HCT116 (cell line): ENCODE measurements around the gene FNDC8. TPM values are rescaled to one million over a fixed set of nuclear protein-coding genes. Genes with fewer than 3 reads are reported as not detected.

Experiments used
- ATAC-seq: fragments of 200-7000 bp; cut with Tn5 transposase; 2 replicates; pipeline ENCODE4 v1.9.1; 2020; ENCODE audit warnings: mild to moderate bottlenecking, moderate library complexity
- BruUV-seq: library from RNA; stranded (reverse); fragments of 400-500 nt; replicated peaks from 2 replicates; lab custom pipeline; 2021; lab: Mats Ljungman, UMichigan
- CTCF ChIA-PET: fragments of 300-600 bp; sonication (Branson Sonifier 250); formaldehyde crosslinking; loops from one replicate; lab custom pipeline; 2021; ENCODE audit warnings: antibody characterized with exemption; lab: Charles Lee
- POLR2A ChIA-PET: fragments of 300-600, 350-600 bp; sonication (Branson Sonifier 250); formaldehyde crosslinking; loops from one replicate; lab custom pipeline; 2021; ENCODE audit warnings: antibody characterized with exemption; lab: Charles Lee
- RAD21 ChIA-PET, 2 experiments: fragments of 300-600 bp; sonication (Branson Sonifier 250); formaldehyde crosslinking; loops; one replicate each; lab custom pipeline; 2023; ENCODE audit warnings: low total read pairs in 2 of 2; ENCODE audit not compliant: uncharacterized antibody in 2 of 2, unreplicated experiment in 2 of 2, low non-redundant PET in 1 of 2; lab: Charles Lee
- DNase-seq: peaks from one replicate; pipeline ENCODE4 v3.0.0-alpha.2; 2010; ENCODE audit warnings: low read depth, low spot score
- H2AFZ ChIP-seq: fragments of 200-600 bp; shearing (Covaris generic), sonication (generic); 2 replicates; pipeline ENCODE4 v1.6.1; 2017; ENCODE audit warnings: low read depth, mixed run types, mixed read lengths, antibody characterized with exemption, low read length; ENCODE audit not compliant: poor library complexity, severe bottlenecking
- H3K27ac ChIP-seq: 2 replicates; pipeline ENCODE4 v1.5.1; 2012; ENCODE audit warnings: low read depth, low read length
- H3K27me3 ChIP-seq: fragments of 200-600 bp; sonication (generic); 2 replicates; pipeline ENCODE4 v1.6.1; 2016; ENCODE audit warnings: mixed run types, low read length, mixed read lengths; ENCODE audit not compliant: insufficient read depth
- H3K36me3 ChIP-seq, 2 experiments: fragments of 200-500 bp in 1 of 2; fragments of 200-600 bp in 1 of 2; sonication (Bioruptor generic) in 1 of 2; sonication (generic) in 1 of 2; 2 replicates each; pipeline versions ENCODE4 v1.5.1 to v1.6.1; 2014 to 2016; ENCODE audit warnings: low read length in 2 of 2, inconsistent platforms in 1 of 2, mixed read lengths in 1 of 2, mixed run types in 1 of 2; ENCODE audit not compliant: insufficient read depth in 2 of 2, control insufficient read depth in 1 of 2
- H3K4me1 ChIP-seq, 2 experiments: fragments of 200-600 bp in 1 of 2; sonication (generic) in 1 of 2; 2 replicates each; pipeline versions ENCODE4 v1.5.1 to v1.6.1; 2012 to 2017; ENCODE audit warnings: low read length in 2 of 2, inconsistent platforms in 1 of 2, mild to moderate bottlenecking in 1 of 2, mixed read lengths in 1 of 2, mixed run types in 1 of 2, moderate library complexity in 1 of 2; ENCODE audit not compliant: insufficient read depth in 2 of 2, control insufficient read depth in 1 of 2
- H3K4me2 ChIP-seq: fragments of 200-600 bp; sonication (generic); 2 replicates; pipeline ENCODE4 v1.6.1; 2017; ENCODE audit warnings: mixed run types, low read length, mixed read lengths
- H3K4me3 ChIP-seq, 2 experiments: fragments of 200-600 bp in 1 of 2; sonication (generic) in 1 of 2; replicated peaks in 1 of 2; 2 replicates each; pipeline ENCODE4 v1.5.1; 2011 to 2016; ENCODE audit warnings: low read length in 2 of 2, control low read depth in 1 of 2, low read depth in 1 of 2, mild to moderate bottlenecking in 1 of 2, mixed read lengths in 1 of 2, mixed run types in 1 of 2
- H3K79me2 ChIP-seq: fragments of 200-600 bp; sonication (generic); 2 replicates; pipeline ENCODE4 v1.6.1; 2017; ENCODE audit warnings: mild to moderate bottlenecking, mixed run types, low read length, moderate library complexity, mixed read lengths; ENCODE audit not compliant: insufficient read depth
- H3K9ac ChIP-seq: fragments of 200-600 bp; sonication (generic); 2 replicates; pipeline ENCODE4 v1.6.1; 2016; ENCODE audit warnings: low read length, mixed read lengths
- H3K9me2 ChIP-seq: fragments of 200-600 bp; sonication (generic), shearing (Covaris generic); 2 replicates; pipeline ENCODE4 v1.6.1; 2017; ENCODE audit warnings: mixed run types, mild to moderate bottlenecking, moderate library complexity; ENCODE audit not compliant: insufficient read depth
- H3K9me3 ChIP-seq, 2 experiments: fragments of 200-500 bp in 1 of 2; fragments of 200-600 bp in 1 of 2; sonication (Bioruptor generic) in 1 of 2; sonication (generic) in 1 of 2; 2 replicates each; pipeline ENCODE4 v1.6.1; 2014 to 2017; ENCODE audit warnings: low read length in 2 of 2, mixed read lengths in 2 of 2, inconsistent platforms in 1 of 2, low read depth in 1 of 2, mild to moderate bottlenecking in 1 of 2, mixed run types in 1 of 2, moderate library complexity in 1 of 2; ENCODE audit not compliant: control insufficient read depth in 1 of 2, insufficient read depth in 1 of 2
- H4K20me1 ChIP-seq: fragments of 200-600 bp; sonication (generic), shearing (Covaris generic); 2 replicates; pipeline ENCODE4 v1.6.1; 2017; ENCODE audit warnings: mixed run types, mild to moderate bottlenecking, moderate library complexity; ENCODE audit not compliant: insufficient read depth
- ATF3 ChIP-seq: IDR thresholded peaks from 2 replicates; pipeline ENCODE4 v1.6.1; 2012
- CTCF ChIP-seq, 3 experiments: fragments of 200-600 bp in 1 of 3; sonication (generic) in 1 of 3; IDR thresholded peaks in 2 of 3; conservative IDR thresholded peaks in 1 of 3; 2 replicates each; pipeline ENCODE4 v1.5.1; 2012 to 2017; ENCODE audit warnings: low read depth in 2 of 3, low read length in 2 of 3, antibody characterized with exemption in 1 of 3, borderline replicate concordance in 1 of 3, control low read depth in 1 of 3, mild to moderate bottlenecking in 1 of 3, mixed read lengths in 1 of 3, mixed run types in 1 of 3, moderate library complexity in 1 of 3; ENCODE audit not compliant: insufficient read depth in 1 of 3
- JUND ChIP-seq: IDR thresholded peaks from 2 replicates; pipeline ENCODE4 v1.6.1; 2012
- MAX ChIP-seq: IDR thresholded peaks from 2 replicates; pipeline ENCODE4 v1.6.1; 2012
- SP1 ChIP-seq: IDR thresholded peaks from 2 replicates; pipeline ENCODE4 v1.6.1; 2012; ENCODE audit warnings: low read depth
- ZBTB33 ChIP-seq: IDR thresholded peaks from 2 replicates; pipeline ENCODE4 v1.6.1; 2011; ENCODE audit warnings: mild to moderate bottlenecking, low read length, moderate library complexity; ENCODE audit not compliant: insufficient replicate concordance; ENCODE audit errors: extremely low read depth
- ZNF274 ChIP-seq: fragments of 200-500 bp; sonication (Bioruptor generic); IDR thresholded peaks from 2 replicates; pipeline ENCODE4 v1.6.1; 2014; ENCODE audit warnings: mild to moderate bottlenecking, low read depth, low read length, inconsistent platforms
- intact Hi-C: fragments of 100-400 bp; cut with micrococcal nuclease; formaldehyde crosslinking; loops from 2 replicates; pipeline ENCODE4 v1.10.0; 2022
- total RNA-seq: library from RNA; stranded (reverse); gene quantifications from one replicate; pipeline ENCODE4 v1.2.1, GENCODE V29; 2021; ENCODE audit not compliant: unreplicated experiment

The FNDC8 gene
- total RNA-seq, 1 experiment from 2014 or later = not detected

GRCh38 chr17:35155246-35155645 is 33.8 kb downstream of the FNDC8 start:
- H3K79me2 ChIP-seq = no peaks in the 10 kb centered on the region
- H4K20me1 ChIP-seq = no peaks in the 10 kb centered on the region
- no peak for DNase-seq
- H3K27ac ChIP-seq = no peak overlapping the region
- ATAC-seq = no peak
- H3K27me3 ChIP-seq = no peaks in the 10 kb centered on the region
- H2AFZ ChIP-seq = no peak overlapping the region
- H3K9ac ChIP-seq = no peak overlapping the region
- TF ChIP-seq ATF3 (no peak), JUND (no peak), ZNF274 (no peak), CTCF (IDR thresholded peaks at IDR 0.05 in 2 of 3, conservative IDR thresholded peaks at IDR 0.05 in 1 of 3; ENCODE audit: borderline replicate concordance in 1 of 3, insufficient read depth in 1 of 3, low read depth in 2 of 3, low read length in 2 of 3) (no peak), ZBTB33 (no peak), SP1 (no peak), MAX (no peak)
- TF ChIP-seq, all 23 proteins: peak for 0
- H3K4me3 ChIP-seq = no peak overlapping the region
- H3K4me2 ChIP-seq = no peak overlapping the region
- intact Hi-C loops = no loop called here
- RAD21 ChIA-PET = no interaction called here
- no peaks in the 10 kb centered on the region for H3K9me2 ChIP-seq
- H3K9me3 ChIP-seq = no peaks in the 10 kb centered on the region
- POLR2A ChIA-PET = no interaction called here
- H3K4me1 ChIP-seq = no peaks in the 10 kb centered on the region
- no peaks in the 10 kb centered on the region for H3K36me3 ChIP-seq
- CTCF ChIA-PET = no interaction called here
- no TSS peak for BruUV-seq
